A549 treated with dexamethasone at 1 μM for 4 hours (cell line): ENCODE data around the gene SLC6A16. TPM values are rescaled to one million over a fixed set of nuclear protein-coding genes. Genes with fewer than 3 reads are reported as not detected.

Experiments used
- total RNA-seq: library from RNA; stranded (reverse); fragments of 200-300 nt; extraction: Qiagen RNA extraction; gene quantifications from 5 replicates; pipeline ENCODE4 v1.2.3, GENCODE V29; 2022

The SLC6A16 gene
- 0.67 to 1.4 TPM (median 0.89 TPM) in 5 replicates for total RNA-seq

DNA sequence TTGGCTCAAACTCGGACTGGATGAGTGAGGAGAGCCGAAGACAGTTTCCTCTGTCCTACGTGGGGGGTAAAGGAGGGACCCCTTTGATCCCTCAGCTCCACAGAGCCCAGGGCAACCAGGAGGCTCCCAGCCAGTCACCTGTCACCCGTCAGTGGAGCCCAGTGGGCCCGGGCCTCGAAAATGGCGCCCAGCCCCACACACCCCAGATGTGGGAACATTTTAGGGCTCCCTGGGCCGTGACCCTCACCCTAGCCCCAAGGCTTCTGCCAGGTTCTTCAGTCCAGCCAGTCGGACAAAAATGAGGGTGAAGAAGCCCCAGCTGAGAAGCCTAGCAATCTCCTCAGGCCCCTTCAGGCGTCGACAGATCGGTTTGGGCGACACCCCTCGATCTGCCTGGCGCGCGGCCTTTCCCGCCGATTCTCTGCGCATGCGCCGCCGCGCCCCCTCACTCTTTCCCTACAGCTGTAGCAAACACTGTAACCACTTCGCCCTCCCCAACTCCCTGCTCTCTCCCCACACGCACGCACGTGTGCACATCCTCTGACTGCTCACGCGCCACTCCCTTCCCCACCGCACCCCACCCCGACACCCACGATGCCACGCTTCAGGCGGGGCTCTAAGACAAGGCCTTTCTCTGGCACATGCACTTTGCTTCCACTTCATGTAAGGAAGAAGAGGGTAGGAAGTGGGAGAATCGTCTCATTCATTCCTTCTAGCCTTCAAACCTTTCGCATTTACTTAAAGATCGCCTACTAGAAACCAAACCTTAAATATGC is at the start of gene SLC6A16:
TSS of gene SLC6A16 (minus strand) at position 391 of the 776 bp plus-strand sequence. CDS start 13,844 bp downstream, outside the sequence.

GRCh38 chr19:49363268-49364082 is 38.5 kb upstream of the SLC6A16 start, which contains the start of gene DKKL1:
Gene DKKL1, plus strand, starts transcription at chr19:49363877. Its CDS starts 122 bp downstream, at chr19:49363999.

GRCh38 chr19:49362048-49362928 is 37.3 kb upstream of the SLC6A16 start, which contains the start of gene TEAD2:
Gene TEAD2, minus strand, starts transcription at chr19:49362416. Its CDS starts 2,341 bp downstream, at chr19:49360075.

GRCh38 chr19:49335071-49335783 is 10.2 kb upstream of the SLC6A16 start, which contains the start of gene CD37:
Gene CD37, plus strand, starts transcription at chr19:49335406. Its CDS starts 135 bp downstream, at chr19:49335541.

Other genes starting within 250 kb of the SLC6A16 start
- 256 to 381 TPM (median 350 TPM) in 5 replicates for gene SNRNP70, start 239.7 kb downstream of the SLC6A16 start, total RNA-seq
- gene LIN7B, start 210.8 kb downstream of the SLC6A16 start, total RNA-seq: 3.6 to 9.0 TPM (median 6.9 TPM) in 5 replicates
- 0.82 to 1.9 TPM (median 1.3 TPM) in 5 replicates for gene C19orf73, start 206.0 kb downstream of the SLC6A16 start, total RNA-seq
- gene PPFIA3, start 205.6 kb downstream of the SLC6A16 start, total RNA-seq: 4.2 to 6.2 TPM (median 5.9 TPM) in 5 replicates
- gene HRC, start 169.8 kb downstream of the SLC6A16 start, total RNA-seq: not detected in 5 replicates
- 6.5 to 11.6 TPM (median 8.7 TPM) in 5 replicates for gene TRPM4, start 167.4 kb downstream of the SLC6A16 start, total RNA-seq
- not detected in 5 replicates for gene CD37, start 10.2 kb upstream of the SLC6A16 start, total RNA-seq
- 14.1 to 19.5 TPM (median 17.1 TPM) in 5 replicates for gene TEAD2, start 37.2 kb upstream of the SLC6A16 start, total RNA-seq
- gene DKKL1, start 38.7 kb upstream of the SLC6A16 start, total RNA-seq: 0.30 to 0.76 TPM (median 0.55 TPM) in 5 replicates
- not detected in 5 replicates for gene KASH5, start 63.1 kb upstream of the SLC6A16 start, total RNA-seq
- gene PTH2, start 98.2 kb upstream of the SLC6A16 start, total RNA-seq: not detected in 5 replicates
- 0.17 to 0.40 TPM (median 0.23 TPM) in 5 replicates for gene GFY, start 100.2 kb upstream of the SLC6A16 start, total RNA-seq
- 0.23 to 0.76 TPM (median 0.57 TPM) in 5 replicates for gene SLC17A7, start 116.3 kb upstream of the SLC6A16 start, total RNA-seq
- gene PIH1D1, start 126.6 kb upstream of the SLC6A16 start, total RNA-seq: 81.5 to 86.8 TPM (median 85.6 TPM) in 5 replicates
- 13.0 to 27.7 TPM (median 23.9 TPM) in 5 replicates for gene ALDH16A1, start 128.0 kb upstream of the SLC6A16 start, total RNA-seq
- gene FLT3LG, start 149.0 kb upstream of the SLC6A16 start, total RNA-seq: 0.94 to 1.6 TPM (median 1.2 TPM) in 5 replicates
- gene RPL13A, start 162.4 kb upstream of the SLC6A16 start, total RNA-seq: 3,612 to 4,177 TPM (median 3,742 TPM) in 5 replicates
- 3,652 to 4,941 TPM (median 3,741 TPM) in 5 replicates for gene RPS11, start 171.2 kb upstream of the SLC6A16 start, total RNA-seq
- gene FCGRT, start 187.5 kb upstream of the SLC6A16 start, total RNA-seq: 25.0 to 32.5 TPM (median 28.0 TPM) in 5 replicates
- 1.5 to 3.5 TPM (median 2.6 TPM) in 5 replicates for gene RCN3, start 202.8 kb upstream of the SLC6A16 start, total RNA-seq